Muscle layer of duodenum (tissue), 2 donors: ENCODE data around the gene CHD3.
"Not testable (repeated sequence)": the region's sequence is repeated elsewhere in the genome, so short reads cannot be mapped to it uniquely, and the experiment has no call there.

Source experiments
- H3K27ac ChIP-seq: one replicate; pipeline ENCODE4 v1.7.0; 2013; ENCODE audit warnings: mild to moderate bottlenecking, low read length
- H3K27me3 ChIP-seq: one replicate; pipeline ENCODE4 v1.7.0; 2013; ENCODE audit warnings: low read depth, mild to moderate bottlenecking, control low read depth, low read length
- H3K36me3 ChIP-seq, 2 donors: one replicate each; pipeline ENCODE4 v1.7.0; 2013; ENCODE audit warnings: low read length in 2 of 2, control low read depth in 1 of 2, mild to moderate bottlenecking in 1 of 2; ENCODE audit not compliant: insufficient read depth in 2 of 2, control insufficient read depth in 1 of 2
- H3K4me1 ChIP-seq, 2 donors: one replicate each; pipeline ENCODE4 v1.7.0; 2013; ENCODE audit warnings: low read length in 2 of 2, mild to moderate bottlenecking in 2 of 2, control low read depth in 1 of 2, moderate library complexity in 1 of 2; ENCODE audit not compliant: insufficient read depth in 2 of 2, control insufficient read depth in 1 of 2
- H3K4me3 ChIP-seq, 2 donors: one replicate each; pipeline ENCODE4 v1.7.0; 2013; ENCODE audit warnings: low read length in 2 of 2, low read depth in 1 of 2, mild to moderate bottlenecking in 1 of 2
- H3K9me3 ChIP-seq, 2 donors: one replicate each; pipeline ENCODE4 v1.7.0; 2013; ENCODE audit warnings: low read length in 2 of 2, control low read depth in 1 of 2, mild to moderate bottlenecking in 1 of 2; ENCODE audit not compliant: control insufficient read depth in 1 of 2
- donor health status: healthy.

CHD3 gene

GRCh38 chr17:7945651-7946050, 57.1 kb downstream of the CHD3 start:
- H3K4me1 ChIP-seq = no peaks in the 10 kb centered on the region
- peaks cover 54 to 80% of the 10 kb centered on the region in 2 donors for H3K36me3 ChIP-seq
- no peaks in the 10 kb centered on the region for H3K27me3 ChIP-seq
- H3K9me3 ChIP-seq = no peaks in the 10 kb centered on the region
- H3K27ac ChIP-seq = no peak overlapping the region
- H3K4me3 ChIP-seq = no peak overlapping the region

GRCh38 chr17:7946441-7946840, 57.9 kb downstream of the CHD3 start:
- H3K27me3 ChIP-seq = no peaks in the 10 kb centered on the region
- no peaks in the 10 kb centered on the region for H3K4me1 ChIP-seq
- peaks cover 47 to 72% of the 10 kb centered on the region in 2 donors for H3K36me3 ChIP-seq
- no peak overlapping the region for H3K4me3 ChIP-seq
- no peaks in the 10 kb centered on the region for H3K9me3 ChIP-seq
- H3K27ac ChIP-seq = no peak overlapping the region

GRCh38 chr17:7947651-7948050, 59.1 kb downstream of the CHD3 start:
- no peaks in the 10 kb centered on the region for H3K4me1 ChIP-seq
- peaks cover 47 to 63% of the 10 kb centered on the region in 2 donors for H3K36me3 ChIP-seq

GRCh38 chr17:7950578-7950977, 62.0 kb downstream of the CHD3 start:
- Histone ChIP-seq H3K27me3 (no peaks in the 10 kb centered on the region), H3K4me1 (no peaks in the 10 kb centered on the region), H3K36me3 (peaks cover 34 to 39% of the 10 kb centered on the region in 2 donors), H3K4me3 (no peak overlapping the region), H3K27ac (no peak overlapping the region), H3K9me3 (no peaks in the 10 kb centered on the region)

More at GRCh38 chr17:7947651-7948050, 59.1 kb downstream of the CHD3 start:
- Histone ChIP-seq H3K27ac (no peak overlapping the region), H3K27me3 (no peaks in the 10 kb centered on the region), H3K9me3 (no peaks in the 10 kb centered on the region), H3K4me3 (no peak overlapping the region)

- peaks cover 0 to 7% of the 10 kb centered on the region in 2 donors for H3K4me1 ChIP-seq
- no peaks in the 10 kb centered on the region for H3K27me3 ChIP-seq
- H3K4me3 ChIP-seq = no peak overlapping the region
- H3K9me3 ChIP-seq = no peaks in the 10 kb centered on the region
- no peak overlapping the region for H3K27ac ChIP-seq
- peaks cover 27 to 32% of the 10 kb centered on the region in 2 donors for H3K36me3 ChIP-seq
Measured at GRCh38 chr17:7951143-7951792, 62.7 kb downstream of the CHD3 start.

GRCh38 chr17:7953266-7953665, 64.7 kb downstream of the CHD3 start:
- H3K4me3 ChIP-seq, H3K9me3 ChIP-seq, H3K27ac ChIP-seq, H3K27me3 ChIP-seq, H3K4me1 ChIP-seq: not testable (repeated sequence)
- H3K36me3 ChIP-seq = peaks cover 13 to 14% of the 10 kb centered on the region in 2 donors

- no peak overlapping the region for H3K27ac ChIP-seq
Measured at GRCh38 chr17:7955414-7956227, 67.0 kb downstream of the CHD3 start.

GRCh38 chr17:7956228-7956965, 67.8 kb downstream of the CHD3 start:
- Histone ChIP-seq H3K27ac (no peak overlapping the region), H3K4me1 (peaks cover 0 to 7% of the 10 kb centered on the region in 2 donors), H3K36me3 (no peaks in the 10 kb centered on the region), H3K27me3 (no peaks in the 10 kb centered on the region), H3K9me3 (no peaks in the 10 kb centered on the region), H3K4me3 (no peak overlapping the region)

More at GRCh38 chr17:7955414-7956227, 67.0 kb downstream of the CHD3 start:
- no peaks in the 10 kb centered on the region for H3K36me3 ChIP-seq
- H3K9me3 ChIP-seq = no peaks in the 10 kb centered on the region
- H3K4me3 ChIP-seq = no peak overlapping the region
- H3K4me1 ChIP-seq = peaks cover 0 to 7% of the 10 kb centered on the region in 2 donors
- H3K27me3 ChIP-seq = no peaks in the 10 kb centered on the region

- no peak overlapping the region for H3K4me3 ChIP-seq
- H3K27ac ChIP-seq = no peak overlapping the region
- H3K27me3 ChIP-seq = no peaks in the 10 kb centered on the region
- no peaks in the 10 kb centered on the region for H3K36me3 ChIP-seq
- H3K4me1 ChIP-seq = peaks cover 0 to 7% of the 10 kb centered on the region in 2 donors
- no peaks in the 10 kb centered on the region for H3K9me3 ChIP-seq
Measured at GRCh38 chr17:7959503-7960253, 71.1 kb downstream of the CHD3 start.

GRCh38 chr17:7961421-7961820, 72.8 kb downstream of the CHD3 start:
- Histone ChIP-seq H3K9me3 (no peaks in the 10 kb centered on the region), H3K4me1 (no peaks in the 10 kb centered on the region), H3K36me3 (no peaks in the 10 kb centered on the region), H3K27ac (no peak overlapping the region), H3K4me3 (no peak overlapping the region), H3K27me3 (no peaks in the 10 kb centered on the region)
